NT2/D1 (cell line): ENCODE results near the gene GFOD1.

ENCODE experiments used
- SUZ12 ChIP-seq: IDR thresholded peaks from 2 replicates; pipeline ENCODE4 v1.6.1; 2011; ENCODE audit not compliant: insufficient read length, insufficient read depth; ENCODE audit errors: extremely low read depth
- YY1 ChIP-seq: IDR thresholded peaks from 2 replicates; pipeline ENCODE4 v1.6.1; 2011; ENCODE audit not compliant: insufficient read length, insufficient read depth
- ZNF274 ChIP-seq: IDR thresholded peaks from 2 replicates; pipeline ENCODE4 v1.6.1; 2011; ENCODE audit warnings: mild to moderate bottlenecking, low read depth, low read length

GRCh38 chr6:13390658-13391057, 96.7 kb downstream of the GFOD1 start:
- TF ChIP-seq YY1, result no peak
- TF ChIP-seq ZNF274, result no peak
- no peak for TF ChIP-seq SUZ12
